Superior temporal gyrus (tissue), 1 donor: Measurements from ENCODE around the gene SPSB2.
"Not testable (repeated sequence)": the region's sequence is repeated elsewhere in the genome, so short reads cannot be mapped to it uniquely, and the experiment has no call there.

Source experiments
- DNase-seq: peaks from one replicate; pipeline ENCODE4 v3.0.0-alpha.2; 2016; ENCODE audit errors: extremely low spot score

SPSB2 gene

DNA sequence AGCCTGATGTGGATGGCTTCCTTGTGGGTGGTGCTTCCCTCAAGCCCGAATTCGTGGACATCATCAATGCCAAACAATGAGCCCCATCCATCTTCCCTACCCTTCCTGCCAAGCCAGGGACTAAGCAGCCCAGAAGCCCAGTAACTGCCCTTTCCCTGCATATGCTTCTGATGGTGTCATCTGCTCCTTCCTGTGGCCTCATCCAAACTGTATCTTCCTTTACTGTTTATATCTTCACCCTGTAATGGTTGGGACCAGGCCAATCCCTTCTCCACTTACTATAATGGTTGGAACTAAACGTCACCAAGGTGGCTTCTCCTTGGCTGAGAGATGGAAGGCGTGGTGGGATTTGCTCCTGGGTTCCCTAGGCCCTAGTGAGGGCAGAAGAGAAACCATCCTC, 2.8 kb downstream of the SPSB2 start:
- DNase-seq: not testable (repeated sequence)

DNA sequence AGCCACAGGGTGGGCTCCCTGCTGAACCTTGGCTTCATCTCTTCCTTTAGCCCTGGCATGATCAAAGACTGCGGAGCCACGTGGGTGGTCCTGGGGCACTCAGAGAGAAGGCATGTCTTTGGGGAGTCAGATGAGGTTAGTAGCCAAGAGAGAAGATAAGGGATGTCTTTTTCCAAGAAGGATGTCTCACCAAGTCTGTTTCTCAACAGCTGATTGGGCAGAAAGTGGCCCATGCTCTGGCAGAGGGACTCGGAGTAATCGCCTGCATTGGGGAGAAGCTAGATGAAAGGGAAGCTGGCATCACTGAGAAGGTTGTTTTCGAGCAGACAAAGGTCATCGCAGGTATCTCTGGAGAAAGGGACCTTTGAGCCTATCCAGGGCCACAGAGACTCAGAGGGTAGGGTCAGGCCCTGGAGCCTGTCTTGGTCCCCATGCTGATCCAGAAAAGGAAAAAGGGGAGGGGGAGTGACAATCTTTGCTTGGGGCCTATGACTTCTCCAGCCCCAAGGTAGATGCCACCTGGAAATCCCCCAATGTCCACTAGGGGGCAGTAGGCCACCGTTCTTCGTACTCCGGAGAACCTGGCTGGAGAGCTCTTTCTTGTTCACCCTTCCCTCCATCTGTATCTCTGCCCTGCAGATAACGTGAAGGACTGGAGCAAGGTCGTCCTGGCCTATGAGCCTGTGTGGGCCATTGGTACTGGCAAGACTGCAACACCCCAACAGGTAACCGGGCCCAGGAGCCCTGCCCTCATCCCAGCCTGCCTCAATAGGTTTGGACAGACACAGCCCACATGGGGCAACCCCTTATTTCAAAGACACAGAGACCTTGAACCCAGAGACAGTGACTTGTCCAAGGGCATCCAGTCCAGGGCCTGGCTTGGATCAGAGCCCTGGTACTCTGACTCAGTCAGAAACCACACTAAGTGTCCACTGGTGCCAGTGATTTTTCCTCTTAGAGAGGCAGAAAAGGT, 3.8 kb downstream of the SPSB2 start:
- DNase-seq: peak; percentile 92

DNA sequence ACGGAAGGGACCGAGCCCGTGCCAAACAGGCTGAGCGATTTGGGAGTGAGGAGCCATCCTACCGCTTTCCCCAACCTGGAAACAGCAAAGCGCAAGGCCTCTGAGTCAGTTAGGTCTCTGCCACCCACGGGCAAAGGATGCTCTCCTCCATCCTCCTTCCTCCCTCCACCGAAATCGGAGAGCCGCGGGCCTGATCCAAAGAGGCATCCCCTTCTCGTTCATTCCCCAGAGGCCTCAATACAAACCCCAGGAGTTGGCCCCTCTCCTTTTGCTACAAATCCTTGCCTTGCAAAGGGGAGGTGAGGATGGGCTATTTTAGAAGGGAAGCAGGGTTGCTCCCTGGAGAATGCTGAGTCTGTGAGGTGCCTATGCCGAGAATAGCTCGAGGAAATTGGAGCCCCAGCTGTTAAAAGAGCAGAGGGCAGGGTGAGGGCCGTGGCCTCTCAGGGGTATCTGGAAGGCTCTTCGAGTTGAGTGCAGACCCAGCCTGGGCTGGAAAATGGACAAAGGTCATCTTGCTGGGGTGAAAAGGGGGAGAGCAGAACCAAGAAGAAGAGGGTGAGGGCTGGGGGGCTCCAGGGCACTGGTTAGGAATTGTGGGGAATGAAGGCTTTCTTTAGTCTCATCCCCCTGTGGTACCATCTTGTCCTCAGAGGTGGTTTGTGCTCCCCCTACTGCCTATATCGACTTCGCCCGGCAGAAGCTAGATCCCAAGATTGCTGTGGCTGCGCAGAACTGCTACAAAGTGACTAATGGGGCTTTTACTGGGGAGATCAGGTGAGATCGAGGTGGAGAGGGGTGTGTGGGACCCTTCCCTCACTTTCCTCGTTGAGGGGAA, 4.7 kb downstream of the SPSB2 start:
- DNase-seq: peak; percentile 8

DNA sequence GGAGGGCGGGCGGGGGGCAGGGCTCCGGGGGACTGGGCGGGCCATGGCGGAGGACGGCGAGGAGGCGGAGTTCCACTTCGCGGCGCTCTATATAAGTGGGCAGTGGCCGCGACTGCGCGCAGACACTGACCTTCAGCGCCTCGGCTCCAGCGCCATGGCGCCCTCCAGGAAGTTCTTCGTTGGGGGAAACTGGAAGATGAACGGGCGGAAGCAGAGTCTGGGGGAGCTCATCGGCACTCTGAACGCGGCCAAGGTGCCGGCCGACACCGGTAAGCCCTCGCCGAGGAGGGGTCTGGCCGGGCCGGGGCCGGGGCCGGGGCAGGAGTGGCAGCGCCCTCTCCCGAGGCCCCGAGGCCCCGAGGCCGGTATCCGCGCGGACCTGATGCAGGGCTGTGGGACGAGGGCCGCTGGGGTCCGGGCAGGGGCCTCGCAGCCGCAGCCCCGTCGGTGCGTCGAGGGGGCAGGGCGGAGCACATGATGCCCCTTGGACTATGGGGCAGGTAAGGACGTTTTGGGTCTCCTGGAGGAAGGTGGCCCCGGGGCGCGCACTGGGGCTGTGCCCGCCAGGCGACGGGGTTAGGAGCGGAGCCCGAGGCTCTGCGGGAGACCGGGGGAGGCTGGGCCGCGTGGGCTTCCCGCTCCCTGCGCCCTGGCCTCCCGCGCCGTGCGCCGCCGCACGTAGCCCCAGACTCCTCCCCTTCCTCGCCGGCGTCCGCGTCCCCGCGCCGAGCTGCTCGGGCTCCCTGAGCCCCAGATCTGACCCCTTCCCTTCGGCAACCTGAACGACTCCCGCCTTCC, 5.5 kb downstream of the SPSB2 start, which contains the start of gene TPI1:
Gene TPI1, plus strand, starts transcription at position 119 of the 798 bp plus-strand sequence. Its CDS starts 36 bp downstream, at position 155.
- peak; percentile 85 for DNase-seq

DNA sequence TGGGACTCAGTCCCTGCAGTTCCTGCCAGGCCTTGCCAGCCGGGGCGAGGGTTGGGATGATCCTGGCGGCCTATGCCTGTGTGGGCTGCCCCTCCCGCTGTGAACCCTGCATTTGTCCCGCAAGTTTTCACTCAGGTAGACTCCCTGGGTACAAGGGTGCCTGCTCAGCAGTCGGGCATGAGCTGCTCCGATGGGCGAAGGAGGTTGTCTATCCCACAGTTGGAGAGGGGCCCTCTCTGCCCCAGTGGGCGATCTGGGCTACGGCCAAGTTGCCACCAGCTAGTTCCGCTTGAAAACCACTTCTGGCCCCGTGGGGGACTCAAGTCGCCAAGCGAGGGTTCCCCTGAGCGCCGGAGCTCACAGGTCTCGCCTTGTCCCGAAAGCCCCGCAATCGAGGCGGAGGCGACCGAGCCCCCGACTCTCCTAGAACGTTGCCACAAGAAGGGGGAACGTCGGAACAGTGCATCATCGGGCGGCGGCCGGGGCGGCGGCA, 6.1 kb downstream of the SPSB2 start:
- no peak for DNase-seq

DNA sequence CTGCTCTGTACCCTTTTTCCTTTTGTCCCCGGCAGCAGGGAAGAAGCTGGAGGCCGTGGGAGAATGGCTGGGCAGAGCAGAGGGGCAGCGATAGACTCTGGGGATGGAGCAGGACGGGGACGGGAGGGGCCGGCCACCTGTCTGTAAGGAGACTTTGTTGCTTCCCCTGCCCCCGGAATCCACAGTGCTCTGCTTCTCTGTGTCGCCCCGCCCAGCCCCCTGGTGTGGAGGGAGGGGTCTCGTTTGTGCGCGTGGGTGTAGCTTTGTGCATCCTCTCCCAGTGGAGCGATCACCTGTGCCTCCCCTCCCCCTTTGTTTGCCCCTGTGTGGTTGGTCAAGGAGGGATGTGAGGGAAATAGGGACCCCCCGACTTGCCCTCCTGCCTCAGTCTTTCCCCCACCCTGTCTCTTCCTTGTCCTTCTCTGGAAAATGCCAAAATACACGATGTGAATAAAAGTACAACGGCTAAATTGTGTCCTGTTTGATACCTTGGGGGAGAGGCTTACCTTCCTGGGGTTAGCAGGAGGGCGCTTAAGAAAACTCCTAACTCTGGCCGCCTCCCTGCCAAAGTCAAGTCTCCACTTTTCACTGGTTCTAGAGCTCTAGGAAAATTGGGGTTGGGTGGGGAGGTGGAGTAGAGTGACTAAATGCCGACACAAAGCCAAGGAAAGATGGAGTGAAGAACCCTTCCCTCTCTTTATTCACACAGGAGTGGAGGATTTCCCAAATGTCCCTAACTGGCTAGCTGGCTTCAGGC, 6.8 kb downstream of the SPSB2 start:
- DNase-seq: no peak

DNA sequence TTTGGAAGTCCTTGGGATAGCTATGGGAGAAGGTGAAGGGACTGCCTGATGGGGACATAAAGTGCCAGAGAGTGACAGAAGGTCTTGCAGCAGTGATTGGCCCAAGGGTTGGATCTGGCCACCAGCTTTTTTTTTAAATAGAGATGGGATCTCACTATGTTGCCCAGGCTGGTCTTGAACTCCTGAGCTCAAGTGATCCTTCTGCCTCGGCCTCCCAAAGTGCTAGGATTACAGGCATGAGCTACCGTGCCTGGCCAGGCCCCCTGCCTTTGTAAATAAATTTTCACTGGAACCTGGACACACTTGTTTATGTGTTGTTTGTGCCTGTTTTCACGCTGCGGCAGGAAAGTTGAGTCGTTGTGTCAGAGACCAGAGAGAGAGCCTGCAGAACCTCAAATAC, 7.8 kb downstream of the SPSB2 start:
- DNase-seq: not testable (repeated sequence)

DNA sequence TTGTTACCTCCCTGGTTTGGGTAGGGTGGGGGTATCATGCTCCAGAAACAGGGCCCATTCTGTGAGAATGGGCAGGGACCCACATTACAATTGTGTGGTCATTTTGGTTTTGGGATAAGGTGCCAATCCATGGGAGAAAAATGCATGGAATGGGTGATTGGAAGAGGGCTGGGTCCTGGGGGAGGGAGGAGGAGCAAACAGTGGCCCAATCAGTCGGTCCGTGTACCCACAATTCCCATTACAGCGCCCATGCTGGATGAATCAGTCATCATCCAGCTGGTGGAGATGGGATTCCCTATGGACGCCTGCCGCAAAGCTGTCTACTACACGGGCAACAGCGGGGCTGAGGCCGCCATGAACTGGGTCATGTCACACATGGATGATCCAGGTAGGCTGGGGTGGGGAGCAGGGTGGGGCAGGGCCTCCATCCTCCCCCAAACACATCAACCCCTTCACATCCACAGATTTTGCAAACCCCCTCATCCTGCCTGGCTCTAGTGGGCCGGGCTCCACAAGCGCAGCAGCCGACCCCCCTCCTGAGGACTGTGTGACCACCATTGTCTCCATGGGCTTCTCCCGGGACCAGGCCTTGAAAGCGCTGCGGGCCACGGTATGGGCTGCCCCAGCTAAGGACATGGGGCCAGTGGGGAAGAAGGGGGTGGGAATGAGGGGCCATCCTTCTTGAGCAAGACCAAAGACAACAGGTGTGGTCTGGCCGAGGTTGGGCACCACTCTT, 9.3 kb downstream of the SPSB2 start:
- no peak for DNase-seq

DNA sequence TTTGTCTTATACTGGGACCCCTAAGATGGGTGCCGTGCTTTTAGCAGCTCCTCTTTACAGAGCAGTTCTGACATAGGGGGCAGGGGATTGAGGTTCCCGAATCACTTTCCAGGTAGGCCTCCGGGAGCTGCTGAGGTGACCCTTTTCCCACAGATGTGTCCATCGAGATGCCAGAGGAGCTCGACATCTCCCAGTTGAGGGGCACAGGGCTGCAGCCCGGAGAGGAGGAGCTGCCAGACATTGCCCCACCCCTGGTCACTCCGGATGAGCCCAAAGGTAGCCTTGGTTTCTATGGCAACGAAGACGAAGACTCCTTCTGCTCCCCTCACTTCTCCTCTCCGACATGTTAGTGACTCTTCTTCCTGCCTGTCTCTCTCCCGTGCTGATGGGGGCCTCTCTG, 10.1 kb downstream of the SPSB2 start:
- DNase-seq: no peak

DNA sequence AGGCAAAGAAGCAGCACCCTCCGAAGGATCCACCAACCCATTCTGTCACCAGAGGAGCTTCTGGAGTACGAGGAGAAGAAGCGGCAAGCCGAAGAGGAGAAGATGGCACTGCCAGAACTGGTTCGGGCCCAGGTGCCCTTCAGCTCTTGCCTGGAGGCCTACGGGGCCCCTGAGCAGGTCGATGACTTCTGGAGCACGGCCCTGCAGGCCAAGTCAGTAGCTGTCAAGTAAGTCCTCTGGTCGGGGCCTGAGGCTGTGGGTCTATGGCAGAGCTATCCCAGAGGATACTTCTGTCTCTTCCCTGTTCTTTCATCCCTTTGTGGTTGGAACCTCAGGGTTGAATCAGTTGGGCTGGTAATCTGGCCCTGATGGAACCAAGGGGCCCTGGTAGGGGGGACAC, 11.7 kb downstream of the SPSB2 start:
- no peak for DNase-seq

GRCh38 chr12:6860942-6861341, 12.2 kb downstream of the SPSB2 start:
- DNase-seq: no peak

DNA sequence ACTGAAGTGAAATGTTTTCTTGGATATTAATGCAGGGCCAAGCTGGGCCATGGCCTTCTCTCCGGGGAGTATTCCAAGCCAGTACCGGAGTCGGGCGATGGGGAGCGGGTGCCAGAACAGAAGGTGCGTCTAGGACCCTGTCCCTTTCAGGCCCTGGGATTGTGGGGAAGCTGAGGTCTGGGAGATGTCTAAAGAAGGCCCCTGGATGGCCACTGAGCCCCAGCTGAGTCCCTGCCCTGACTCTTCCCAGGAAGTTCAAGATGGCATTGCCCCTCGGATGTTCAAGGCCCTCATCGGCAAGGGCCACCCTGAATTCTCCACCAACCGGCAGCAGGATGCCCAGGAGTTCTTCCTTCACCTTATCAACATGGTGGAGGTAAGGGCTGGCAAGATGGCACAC, 13.0 kb downstream of the SPSB2 start:
- DNase-seq: no peak

GRCh38 chr12:6858799-6859198, 14.3 kb downstream of the SPSB2 start:
- DNase-seq: no peak

- DNase-seq: no peak
Measured at GRCh38 chr12:6855322-6855721, 17.8 kb downstream of the SPSB2 start.

GRCh38 chr12:6854036-6854435, 19.1 kb downstream of the SPSB2 start:
- DNase-seq: no peak

- no peak for DNase-seq
Measured at GRCh38 chr12:6853626-6854025, 19.5 kb downstream of the SPSB2 start.

- peak; percentile 32 for DNase-seq
Measured at GRCh38 chr12:6852651-6853354, 20.3 kb downstream of the SPSB2 start.

GRCh38 chr12:6851921-6852650, 21.0 kb downstream of the SPSB2 start, which contains the start of gene USP5:
TSS of gene USP5 (plus strand) at chr12:6852150. CDS start at chr12:6852180, 30 bp downstream.
- peak; percentile 100 for DNase-seq
